ENCODE results near the gene YBX2. TPM values are rescaled to one million over a fixed set of nuclear protein-coding genes. Genes with fewer than 3 reads are reported as not detected.

YBX2 gene
- total RNA-seq, 1 experiment from 2014 or later: 0.65 TPM

GRCh38 chr17:7280519-7281073, 13.8 kb downstream of the YBX2 start:
- peak overlapping the region; percentile 55 for H3K4me3 ChIP-seq
- peak overlapping the region; percentile 78 for H2AFZ ChIP-seq
- DNase-seq: peak; percentile 74 to 91
- no peaks in the 10 kb centered on the region for H3K9me3 ChIP-seq (ENCODE audit: insufficient read depth, low read depth)
- H3K27me3 ChIP-seq (ENCODE audit: insufficient read depth, low read depth): no peaks in the 10 kb centered on the region
- no peaks in the 10 kb centered on the region for H4K20me1 ChIP-seq (ENCODE audit: insufficient read depth)
- intact Hi-C loops (cut with micrococcal nuclease; ENCODE audit: unreplicated experiment): loop anchor here (1.0 to 2.0 kb wide), 6 partner anchors 16 to 408 kb away; partner anchors contain the start of genes SENP3, SOX15 and WRAP53
- CTCF ChIA-PET: interaction anchor here (0.6 to 1.7 kb wide), 4 partner anchors 49 to 280 kb away, joined by 3 to 6 read pairs (median 5); partner anchors contain the start of gene TMEM256
- 0 out of 2 replicates have a peak, but pooled peaks cover 4% of the 10 kb centered on the region for H3K4me1 ChIP-seq (replicated peaks; ENCODE audit: insufficient read depth)
- TSS peak; percentile 41 for BruUV-seq (replicated peaks)
- H3K79me2 ChIP-seq (ENCODE audit: low read depth): no peaks in the 10 kb centered on the region
- H3K36me3 ChIP-seq (ENCODE audit: low read depth): no peaks in the 10 kb centered on the region
- peak overlapping the region; percentile 93 for H3K4me2 ChIP-seq
- H3K27ac ChIP-seq: peak overlapping the region; percentile 62
- TF ChIP-seq EZH2 (IDR thresholded peaks at IDR 0.05; ENCODE audit: low read depth) (no peak), CTCF (conservative IDR thresholded peaks at IDR 0.05) (peak; percentile 96)
- POLR2A ChIA-PET (ENCODE audit: unreplicated experiment): interaction anchor here (0.6 to 1.0 kb wide), 3 partner anchors 55 to 153 kb away, joined by 4 to 7 read pairs (median 5); partner anchors contain the start of genes ACADVL and DLG4
- H3K9me2 ChIP-seq (ENCODE audit: insufficient read depth): no peaks in the 10 kb centered on the region
- peaks cover 12% of the 10 kb centered on the region; the same call in 1 of the 2 replicates for H3F3A ChIP-seq (ENCODE audit: insufficient read depth, low read depth)

GRCh38 chr17:7279448-7279847, 15.0 kb downstream of the YBX2 start:
- intact Hi-C loops (cut with micrococcal nuclease; ENCODE audit: unreplicated experiment): no loop called here
- TF ChIP-seq EZH2 (IDR thresholded peaks at IDR 0.05; ENCODE audit: low read depth) (no peak), CTCF (conservative IDR thresholded peaks at IDR 0.05) (no peak)
- CTCF ChIA-PET: interaction anchor here (1.7 kb wide), 1 partner anchor 281 kb away, joined by 6 read pairs; no protein-coding TSS in a partner anchor
- BruUV-seq (replicated peaks): no TSS peak
- H3K79me2 ChIP-seq (ENCODE audit: low read depth): no peaks in the 10 kb centered on the region
- no peak overlapping the region for H3K4me3 ChIP-seq
- no peak overlapping the region for H2AFZ ChIP-seq
- no peaks in the 10 kb centered on the region for H3K36me3 ChIP-seq (ENCODE audit: low read depth)
- H3F3A ChIP-seq (ENCODE audit: insufficient read depth, low read depth): peaks cover 12% of the 10 kb centered on the region; the same call in 1 of the 2 replicates
- POLR2A ChIA-PET (ENCODE audit: unreplicated experiment): no interaction called here
- H3K27me3 ChIP-seq (ENCODE audit: insufficient read depth, low read depth): no peaks in the 10 kb centered on the region
- H3K9me2 ChIP-seq (ENCODE audit: insufficient read depth): no peaks in the 10 kb centered on the region; the same call in 1 of the 2 replicates
- DNase-seq: no peak
- H3K9me3 ChIP-seq (ENCODE audit: insufficient read depth, low read depth): no peaks in the 10 kb centered on the region
- H4K20me1 ChIP-seq (ENCODE audit: insufficient read depth): no peaks in the 10 kb centered on the region
- no peak overlapping the region for H3K27ac ChIP-seq
- 0 out of 2 replicates have a peak, but pooled peaks cover 4% of the 10 kb centered on the region for H3K4me1 ChIP-seq (replicated peaks; ENCODE audit: insufficient read depth)
- H3K4me2 ChIP-seq: no peak overlapping the region

GRCh38 chr17:7266784-7267183, 27.7 kb downstream of the YBX2 start:
- intact Hi-C loops (cut with micrococcal nuclease; ENCODE audit: unreplicated experiment): no loop called here
- H3K4me2 ChIP-seq: no peak overlapping the region
- ChIA-PET CTCF (interaction anchor here (0.7 kb wide), 1 partner anchor 158 kb away, joined by 4 read pairs; no protein-coding TSS in a partner anchor), POLR2A (ENCODE audit: unreplicated experiment) (interaction anchor here (0.7 kb wide), 2 partner anchors 63 to 77 kb away, joined by 4 to 10 read pairs; no protein-coding TSS in a partner anchor)
- H3K9me3 ChIP-seq (ENCODE audit: insufficient read depth, low read depth): no peaks in the 10 kb centered on the region
- H4K20me1 ChIP-seq (ENCODE audit: insufficient read depth): no peaks in the 10 kb centered on the region
- TF ChIP-seq EZH2 (IDR thresholded peaks at IDR 0.05; ENCODE audit: low read depth) (no peak), CTCF (conservative IDR thresholded peaks at IDR 0.05) (no peak)
- H2AFZ ChIP-seq: no peak overlapping the region
- H3K27ac ChIP-seq: no peak overlapping the region
- H3K27me3 ChIP-seq (ENCODE audit: insufficient read depth, low read depth): no peaks in the 10 kb centered on the region
- H3K9me2 ChIP-seq (ENCODE audit: insufficient read depth): no peaks in the 10 kb centered on the region
- H3K36me3 ChIP-seq (ENCODE audit: low read depth): no peaks in the 10 kb centered on the region; the same call in 1 of the 2 replicates
- peaks cover 54% of the 10 kb centered on the region for H3F3A ChIP-seq (ENCODE audit: insufficient read depth, low read depth)
- no peak for DNase-seq
- BruUV-seq (replicated peaks): no TSS peak
- peaks cover 15% of the 10 kb centered on the region for H3K79me2 ChIP-seq (ENCODE audit: low read depth)
- H3K4me1 ChIP-seq (replicated peaks; ENCODE audit: insufficient read depth): peaks cover 25% of the 10 kb centered on the region
- no peak overlapping the region for H3K4me3 ChIP-seq

Measured in PC-9 (cell line).